Esophagus squamous epithelium (tissue), 5 donors: ENCODE measurements around the gene EMILIN2. TPM values are rescaled to one million over a fixed set of nuclear protein-coding genes. Genes with fewer than 3 reads are reported as not detected.
"Not testable (repeated sequence)": the region's sequence is repeated elsewhere in the genome, so short reads cannot be mapped to it uniquely, and the experiment has no call there.

Source experiments
- DNase-seq: peaks from one replicate; lab custom pipeline; 2025; lab: John Stamatoyannopoulos, UW
- H3K27ac ChIP-seq, 4 donors: fragments of 200-600 bp; sonication (generic); one replicate each; pipeline ENCODE4 v1.5.1; 2016 to 2019; ENCODE audit warnings: mild to moderate bottlenecking in 1 of 4
- H3K27me3 ChIP-seq, 4 donors: fragments of 200-600 bp; sonication (generic); 1 replicate in 3 of 4; 2 replicates in 1 of 4; pipeline versions ENCODE4 v1.5.1 to v1.6.0; 2017 to 2021; ENCODE audit warnings: antibody characterized with exemption in 1 of 4
- H3K36me3 ChIP-seq, 3 donors: fragments of 200-600 bp; sonication (generic); one replicate each; pipeline ENCODE4 v1.5.1; 2016 to 2019
- H3K4me1 ChIP-seq, 3 donors: fragments of 200-600 bp; sonication (generic); one replicate each; pipeline ENCODE4 v1.5.1; 2017 to 2019
- H3K4me3 ChIP-seq, 4 donors: fragments of 200-600 bp; sonication (generic); 1 replicate in 3 of 4; 2 replicates in 1 of 4; pipeline ENCODE4 v1.5.1; 2016 to 2019; ENCODE audit warnings: mild to moderate bottlenecking in 2 of 4, moderate library complexity in 1 of 4
- H3K9me3 ChIP-seq, 3 donors: fragments of 200-600 bp; sonication (generic); one replicate each; pipeline ENCODE4 v1.5.1; 2016 to 2019
- CTCF ChIP-seq, 6 experiments: fragments of 450-650 bp in 4 of 6; fragments of 200-600 bp in 2 of 6; sonication (generic) in 2 of 6; IDR thresholded peaks; one replicate each; pipeline ENCODE4 v1.5.1; 2016 to 2019; ENCODE audit warnings: antibody characterized with exemption in 6 of 6, mild to moderate bottlenecking in 4 of 6, moderate library complexity in 4 of 6
- POLR2A ChIP-seq, 4 donors: fragments of 450-650 bp; IDR thresholded peaks; one replicate each; pipeline ENCODE4 v1.6.1; 2017; ENCODE audit warnings: antibody characterized with exemption in 4 of 4, mild to moderate bottlenecking in 4 of 4, moderate library complexity in 3 of 4
- WGBS, 2 donors: methylation state at CpG; one replicate each; pipeline ENCODE4 v1.1.5; 2018; 5-methylcytosine and 5-hydroxymethylcytosine counted together
- intact Hi-C: fragments of 100-400 bp; cut with DNase I; formaldehyde crosslinking; loops from one replicate; pipeline ENCODE4 v1.15.0; 2022
- total RNA-seq, 4 donors: library from RNA; depleted of rRNA; stranded (reverse); fragments of >200 nt; gene quantifications; one replicate each; pipeline ENCODE4 v1.1.0, GENCODE V29; 2016
- donor health status: DM: yes; HTN: yes; CAD: no.

Gene EMILIN2
- total RNA-seq, 4 donors from 2014 or later, result 3.2 to 11.1 (median 5.5) TPM

DNA sequence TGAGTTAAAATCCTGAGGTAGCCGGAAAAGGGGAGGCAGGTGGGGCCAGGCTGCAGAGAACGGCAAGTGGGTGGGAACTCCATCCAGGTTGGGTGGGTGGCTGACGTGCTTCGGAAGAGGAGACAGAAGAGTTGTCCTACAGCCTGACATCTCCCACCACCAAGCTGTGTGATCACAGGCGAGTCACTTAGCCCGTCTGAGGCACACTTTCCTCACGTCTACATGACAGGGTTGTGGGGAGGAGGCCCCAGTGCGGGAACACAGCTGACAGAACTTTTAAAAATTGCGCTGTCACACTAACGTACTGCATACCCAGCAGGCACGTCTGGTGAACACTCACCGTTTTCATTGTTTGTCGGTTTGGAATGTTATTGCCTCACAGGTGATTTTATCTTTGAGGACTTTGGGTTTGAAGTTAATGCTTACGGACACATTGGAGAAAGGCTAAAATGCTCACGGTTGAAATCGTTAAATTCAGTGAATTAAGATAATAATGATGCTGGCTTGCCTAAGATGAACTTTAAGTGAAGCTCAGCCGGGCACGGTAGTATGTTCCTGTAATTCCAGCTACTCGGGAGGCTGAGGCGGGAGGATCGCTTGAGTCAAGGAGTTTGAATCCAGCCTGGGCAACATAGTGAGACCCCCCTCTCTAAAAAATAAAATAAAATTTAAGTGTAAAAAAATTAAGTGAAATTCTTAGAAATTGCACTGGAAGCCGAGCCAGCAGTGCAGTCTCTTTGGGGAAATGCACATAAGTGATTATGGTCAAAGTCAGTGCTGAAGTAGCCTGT, 8.9 kb downstream of the EMILIN2 start:
- Histone ChIP-seq H3K27me3 (peaks cover 0 to 7% (median 0%) of the 10 kb centered on the region in 4 donors), H3K4me1 (peaks cover 0 to 34% (median 10%) of the 10 kb centered on the region in 3 donors), H3K27ac (peak overlapping the region in 3 of 4 donors; percentile 16 to 81 (median 59)), H3K4me3 (no peak overlapping the region), H3K9me3 (peaks cover 0 to 4% (median 3%) of the 10 kb centered on the region in 3 donors), H3K36me3 (no peaks in the 10 kb centered on the region)
- no peak for DNase-seq
- WGBS, 2 donors, result 92 to 93% methylated on average over 17 to 20 of the region's 22 CpGs
- TF ChIP-seq CTCF (IDR thresholded peaks at IDR 0.05) (no peak), POLR2A (IDR thresholded peaks at IDR 0.05) (no peak)
- intact Hi-C loops, result no loop called here

GRCh38 chr18:2856547-2857170, 9.9 kb downstream of the EMILIN2 start:
- TF ChIP-seq POLR2A (IDR thresholded peaks at IDR 0.05) (no peak), CTCF (IDR thresholded peaks at IDR 0.05) (no peak)
- Histone ChIP-seq H3K4me1 (peaks cover 0 to 34% (median 10%) of the 10 kb centered on the region in 3 donors), H3K4me3 (no peak overlapping the region), H3K27me3 (peaks cover 0 to 7% (median 0%) of the 10 kb centered on the region in 4 donors), H3K9me3 (peaks cover 0 to 4% (median 3%) of the 10 kb centered on the region in 3 donors), H3K36me3 (no peaks in the 10 kb centered on the region), H3K27ac (peak overlapping the region in 3 of 4 donors; percentile 16 to 81 (median 59))
- WGBS, 2 donors, result 34 to 49% methylated on average over 11 of the region's 11 CpGs
- intact Hi-C loops, result no loop called here
- DNase-seq, result no peak

- peak overlapping the region in 2 of 4 donors; percentile 59 to 81 for H3K27ac ChIP-seq
- intact Hi-C loops, result no loop called here
- 42 to 52% methylated on average over 18 of the region's 18 CpGs for WGBS, 2 donors
Observed at GRCh38 chr18:2857491-2858131, 10.8 kb downstream of the EMILIN2 start.

GRCh38 chr18:2860397-2860796, 13.6 kb downstream of the EMILIN2 start:
- not testable (repeated sequence) for H3K27ac ChIP-seq

More at GRCh38 chr18:2857491-2858131, 10.8 kb downstream of the EMILIN2 start:
- Histone ChIP-seq H3K4me1 (peaks cover 0 to 34% (median 10%) of the 10 kb centered on the region in 3 donors), H3K4me3 (peak overlapping the region in 1 of 4 donors; percentile 6), H3K27me3 (peaks cover 0 to 7% (median 0%) of the 10 kb centered on the region in 4 donors), H3K9me3 (peaks cover 0 to 4% (median 3%) of the 10 kb centered on the region in 3 donors), H3K36me3 (no peaks in the 10 kb centered on the region)
- no peak for TF ChIP-seq POLR2A (IDR thresholded peaks at IDR 0.05)
- TF ChIP-seq CTCF (IDR thresholded peaks at IDR 0.05), result no peak
- no peak for DNase-seq

GRCh38 chr18:2863997-2864396, 17.2 kb downstream of the EMILIN2 start:
- H3K36me3 ChIP-seq, H3K27me3 ChIP-seq, H3K27ac ChIP-seq, H3K4me1 ChIP-seq, H3K9me3 ChIP-seq, DNase-seq, H3K4me3 ChIP-seq, intact Hi-C loops: not testable (repeated sequence)
- 54 to 83% methylated on average over 1 of the region's 1 CpG for WGBS, 2 donors

More at GRCh38 chr18:2860397-2860796, 13.6 kb downstream of the EMILIN2 start:
- peaks cover 0 to 20% (median 10%) of the 10 kb centered on the region in 3 donors for H3K4me1 ChIP-seq
- DNase-seq, intact Hi-C loops, H3K27me3 ChIP-seq, H3K9me3 ChIP-seq, H3K36me3 ChIP-seq, H3K4me3 ChIP-seq: not testable (repeated sequence)

DNA sequence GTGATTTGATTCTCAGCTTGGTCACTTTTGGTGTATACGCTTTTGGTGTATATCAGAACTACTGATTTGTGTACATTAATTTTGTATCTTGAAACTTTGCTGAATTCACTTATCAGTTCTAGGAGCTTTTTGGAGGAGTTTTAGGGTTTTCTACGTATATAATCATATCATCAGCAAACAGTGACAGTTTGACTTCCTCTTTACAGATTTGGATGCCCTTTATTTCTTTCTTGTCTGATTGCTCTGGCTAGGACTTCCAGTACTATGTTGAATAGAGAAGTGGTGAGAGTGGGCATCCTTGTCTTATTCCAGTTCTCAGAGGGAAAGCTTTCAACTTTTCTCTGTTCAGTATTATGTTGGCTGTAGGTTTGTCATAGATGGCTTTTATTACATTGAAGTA, 19.7 kb downstream of the EMILIN2 start:
- H3K4me3 ChIP-seq, H3K36me3 ChIP-seq, H3K27ac ChIP-seq, DNase-seq, intact Hi-C loops, H3K4me1 ChIP-seq, H3K9me3 ChIP-seq, H3K27me3 ChIP-seq: not testable (repeated sequence)
- WGBS, 2 donors, result 28 to 46% methylated on average over 2 of the region's 2 CpGs
